ENCODE measurements around the gene UTP25. TPM values are rescaled to one million over a fixed set of nuclear protein-coding genes. Genes with fewer than 3 reads are reported as not detected.

UTP25 gene
- total RNA-seq, result 10 to 100 TPM in 1 of 2 donors, 1 to 10 TPM in 1; 5.7 to 11.6 TPM

DNA sequence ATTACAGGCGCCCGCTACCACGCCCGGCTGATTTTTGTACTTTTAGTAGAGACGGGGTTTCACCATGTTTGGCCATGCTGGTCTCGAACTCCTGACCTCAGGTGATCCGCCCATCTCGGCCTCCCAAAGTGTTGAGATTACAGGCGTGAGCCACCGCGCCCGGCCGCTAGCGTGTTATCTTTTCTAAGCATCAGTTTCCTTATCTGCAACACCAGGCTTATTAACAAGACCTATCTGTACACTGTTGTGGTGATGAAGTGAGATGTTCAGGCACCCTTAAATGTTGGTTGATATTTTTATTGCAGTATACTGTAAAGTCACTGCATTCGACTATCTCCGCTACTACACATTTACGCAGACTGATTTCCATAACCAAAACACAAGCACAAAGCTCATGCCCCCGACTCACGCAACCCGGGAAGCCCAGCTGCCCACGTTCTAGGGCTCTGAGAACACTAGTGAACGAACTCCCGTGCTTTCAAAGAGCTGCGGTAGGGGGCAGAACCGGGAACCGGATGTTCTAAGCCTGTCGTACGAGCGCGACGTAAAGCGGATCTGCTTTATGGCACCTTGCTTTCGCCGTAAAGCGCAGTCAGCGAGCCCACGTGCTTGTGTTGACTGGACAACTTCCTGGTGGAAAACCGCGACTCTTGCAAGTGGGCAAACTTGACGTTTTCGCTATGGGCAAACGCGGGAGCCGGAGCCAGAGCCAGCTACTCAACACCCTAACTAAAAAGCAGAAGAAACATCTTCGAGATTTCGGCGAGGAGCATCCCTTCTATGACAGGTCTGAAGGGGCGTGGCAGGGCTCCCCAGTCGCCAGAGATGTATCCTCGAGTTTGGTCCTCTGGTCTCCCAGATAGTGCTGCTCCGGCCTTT is at the start of gene UTP25:
UTP25 (plus strand) TSS at position 589 of the 879 bp plus-strand sequence; CDS start at position 681, 92 bp downstream.
- DNase-seq (ENCODE audit: low spot score) (peak; percentile 81), ATAC-seq (ENCODE audit: insufficient number of reproducible peaks, low FRiP score, low read depth) (peak; percentile 95)
- Histone ChIP-seq H3K27ac (peak within 1 kb of the TSS; percentile 52 to 69), H3K4me3 (peak within 1 kb of the TSS; percentile 76), H3K4me1 (ENCODE audit: control insufficient read depth in 1 of 2, low read depth in 2 of 2) (peaks cover 12 to 14% of the 10 kb centered on the region in 2 donors), H3K27me3 (replicated peaks; ENCODE audit: insufficient read depth) (no peaks in the 10 kb centered on the region), H3K36me3 (peaks cover 5% of the 10 kb centered on the region), H3K9me3 (no peaks in the 10 kb centered on the region)
- TF ChIP-seq, protein P1, sequence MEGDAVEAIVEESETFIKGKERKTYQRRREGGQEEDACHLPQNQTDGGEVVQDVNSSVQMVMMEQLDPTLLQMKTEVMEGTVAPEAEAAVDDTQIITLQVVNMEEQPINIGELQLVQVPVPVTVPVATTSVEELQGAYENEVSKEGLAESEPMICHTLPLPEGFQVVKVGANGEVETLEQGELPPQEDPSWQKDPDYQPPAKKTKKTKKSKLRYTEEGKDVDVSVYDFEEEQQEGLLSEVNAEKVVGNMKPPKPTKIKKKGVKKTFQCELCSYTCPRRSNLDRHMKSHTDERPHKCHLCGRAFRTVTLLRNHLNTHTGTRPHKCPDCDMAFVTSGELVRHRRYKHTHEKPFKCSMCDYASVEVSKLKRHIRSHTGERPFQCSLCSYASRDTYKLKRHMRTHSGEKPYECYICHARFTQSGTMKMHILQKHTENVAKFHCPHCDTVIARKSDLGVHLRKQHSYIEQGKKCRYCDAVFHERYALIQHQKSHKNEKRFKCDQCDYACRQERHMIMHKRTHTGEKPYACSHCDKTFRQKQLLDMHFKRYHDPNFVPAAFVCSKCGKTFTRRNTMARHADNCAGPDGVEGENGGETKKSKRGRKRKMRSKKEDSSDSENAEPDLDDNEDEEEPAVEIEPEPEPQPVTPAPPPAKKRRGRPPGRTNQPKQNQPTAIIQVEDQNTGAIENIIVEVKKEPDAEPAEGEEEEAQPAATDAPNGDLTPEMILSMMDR (IDR thresholded peaks at IDR 0.05), result peak; percentile 61

- Histone ChIP-seq H3K27me3 (replicated peaks; ENCODE audit: insufficient read depth) (no peaks in the 10 kb centered on the region), H3K4me3 (no peak overlapping the region), H3K36me3 (no peaks in the 10 kb centered on the region), H3K27ac (no peak overlapping the region), H3K4me1 (ENCODE audit: control insufficient read depth in 1 of 2, low read depth in 2 of 2) (peaks cover 0 to 3% of the 10 kb centered on the region in 2 donors), H3K9me3 (no peaks in the 10 kb centered on the region)
- no peak for DNase-seq (ENCODE audit: low spot score)
- no peak for ATAC-seq (ENCODE audit: insufficient number of reproducible peaks, low FRiP score, low read depth)
- TF ChIP-seq, protein P1 (IDR thresholded peaks at IDR 0.05), result no peak
These were observed 49.7 kb upstream of the UTP25 start for GRCh38 chr1:209778102-209778501.

DNA sequence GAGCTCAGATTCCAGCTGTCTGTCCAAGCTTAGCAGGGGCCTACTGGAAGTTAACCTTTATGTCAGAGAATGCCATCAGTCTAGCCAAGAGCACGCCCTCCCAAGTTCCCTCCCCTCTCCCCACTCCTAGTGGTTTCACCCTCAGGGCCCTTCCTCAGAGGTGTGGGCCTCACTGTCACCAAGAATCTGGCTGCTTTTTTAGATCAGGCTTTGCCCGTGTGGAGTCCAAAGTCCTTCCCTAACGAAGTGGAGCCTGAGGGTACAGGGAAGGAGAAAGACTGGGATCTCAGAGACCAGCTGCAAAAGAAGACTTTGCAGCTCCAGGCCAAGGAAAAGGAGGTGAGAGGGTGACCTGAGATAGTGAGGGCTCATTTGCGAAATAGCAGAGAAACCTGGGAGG is 47.5 kb upstream of the UTP25 start:
- ATAC-seq (ENCODE audit: insufficient number of reproducible peaks, low FRiP score, low read depth), result no peak
- H3K27ac ChIP-seq, result no peak overlapping the region
- H3K9me3 ChIP-seq, result no peaks in the 10 kb centered on the region
- no peaks in the 10 kb centered on the region for H3K27me3 ChIP-seq (replicated peaks; ENCODE audit: insufficient read depth)
- DNase-seq (ENCODE audit: low spot score), result no peak
- TF ChIP-seq, protein P1 (IDR thresholded peaks at IDR 0.05), result no peak
- no peak overlapping the region for H3K4me3 ChIP-seq
- no peaks in the 10 kb centered on the region for H3K36me3 ChIP-seq
- peaks cover 7 to 18% of the 10 kb centered on the region in 2 donors for H3K4me1 ChIP-seq (ENCODE audit: control insufficient read depth in 1 of 2, low read depth in 2 of 2)

- H3K27ac ChIP-seq, result no peak overlapping the region
- no peaks in the 10 kb centered on the region for H3K27me3 ChIP-seq (replicated peaks; ENCODE audit: insufficient read depth)
- H3K4me3 ChIP-seq, result peak overlapping the region; percentile 86
- DNase-seq (ENCODE audit: low spot score) (no peak), ATAC-seq (ENCODE audit: insufficient number of reproducible peaks, low FRiP score, low read depth) (no peak)
- no peaks in the 10 kb centered on the region for H3K36me3 ChIP-seq
- TF ChIP-seq, protein P1 (IDR thresholded peaks at IDR 0.05), result no peak
- peaks cover 7 to 31% of the 10 kb centered on the region in 2 donors for H3K4me1 ChIP-seq (ENCODE audit: control insufficient read depth in 1 of 2, low read depth in 2 of 2)
- H3K9me3 ChIP-seq, result no peaks in the 10 kb centered on the region
These were observed 44.4 kb upstream of the UTP25 start for GRCh38 chr1:209783386-209783785.

GRCh38 chr1:209784265-209785169 is 43.3 kb upstream of the UTP25 start, which contains the start of gene C1orf74:
C1orf74 (minus strand) TSS chr1:209784559; CDS start chr1:209783634, 925 bp downstream.
- Histone ChIP-seq H3K27ac (peak within 1 kb of the TSS; percentile 77 to 85), H3K27me3 (replicated peaks; ENCODE audit: insufficient read depth) (no peaks in the 10 kb centered on the region), H3K4me3 (peak within 1 kb of the TSS; percentile 86), H3K36me3 (no peaks in the 10 kb centered on the region), H3K4me1 (ENCODE audit: control insufficient read depth in 1 of 2, low read depth in 2 of 2) (peaks cover 7 to 31% of the 10 kb centered on the region in 2 donors), H3K9me3 (no peaks in the 10 kb centered on the region)
- ATAC-seq (ENCODE audit: insufficient number of reproducible peaks, low FRiP score, low read depth), result peak; percentile 89
- peak; percentile 97 for DNase-seq (ENCODE audit: low spot score)
- TF ChIP-seq, protein P1 (IDR thresholded peaks at IDR 0.05), result no peak
